HG03469 (cell line): ENCODE measurements around the gene SMPD1.

Experiments
- ATAC-seq: cut with Tn5 transposase; IDR thresholded peaks from one replicate; pipeline ENCODE4 v1.9.1; 2021; ENCODE audit warnings: mild to moderate bottlenecking, moderate library complexity, moderate number of reproducible peaks; ENCODE audit not compliant: unreplicated experiment

The SMPD1 gene

GRCh38 chr11:6410695-6411430 is 20.6 kb downstream of the SMPD1 start:
- no peak for ATAC-seq

- ATAC-seq = no peak
Observed at GRCh38 chr11:6411594-6412031, 21.3 kb downstream of the SMPD1 start.

DNA sequence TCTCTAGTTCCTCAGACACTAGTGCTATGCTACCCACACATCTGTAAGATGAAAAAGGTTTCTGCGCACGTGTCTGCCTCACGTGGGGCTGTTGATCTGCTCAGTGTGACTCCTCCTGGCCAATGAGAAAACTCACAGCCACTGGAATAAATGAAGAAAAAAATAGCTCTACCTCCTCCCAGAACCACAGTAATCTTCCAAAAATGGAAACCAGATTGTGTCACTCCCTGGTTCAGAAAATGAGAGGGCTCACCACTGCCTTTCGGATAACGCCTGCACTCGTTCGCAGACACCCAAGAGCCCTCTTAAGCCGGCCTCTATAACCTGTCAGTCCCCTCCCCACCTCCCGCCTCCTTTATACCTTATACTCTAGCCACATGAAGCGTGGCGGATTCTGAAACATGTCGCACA is 23.5 kb downstream of the SMPD1 start:
- no peak for ATAC-seq

GRCh38 chr11:6414874-6415328 is 24.6 kb downstream of the SMPD1 start:
- ATAC-seq = no peak

DNA sequence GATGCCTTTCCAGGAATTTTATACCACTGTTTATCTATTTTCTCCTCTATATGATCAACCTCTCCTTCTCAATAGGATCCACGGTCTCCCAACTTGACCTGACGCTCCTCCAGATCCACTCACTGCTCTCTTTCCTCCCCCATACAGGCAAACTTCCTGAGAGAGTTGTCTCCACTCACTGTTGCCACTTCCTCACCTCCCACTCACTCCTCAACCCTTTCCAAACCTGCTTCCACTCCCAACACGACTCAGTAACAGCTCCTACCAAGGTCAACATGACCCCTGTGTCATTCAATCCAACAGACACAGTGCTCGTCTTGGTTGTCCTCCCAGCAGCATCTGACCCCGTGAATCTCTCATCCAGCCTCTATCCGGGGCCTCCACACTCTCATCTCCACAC is 25.5 kb downstream of the SMPD1 start:
- ATAC-seq = no peak

DNA sequence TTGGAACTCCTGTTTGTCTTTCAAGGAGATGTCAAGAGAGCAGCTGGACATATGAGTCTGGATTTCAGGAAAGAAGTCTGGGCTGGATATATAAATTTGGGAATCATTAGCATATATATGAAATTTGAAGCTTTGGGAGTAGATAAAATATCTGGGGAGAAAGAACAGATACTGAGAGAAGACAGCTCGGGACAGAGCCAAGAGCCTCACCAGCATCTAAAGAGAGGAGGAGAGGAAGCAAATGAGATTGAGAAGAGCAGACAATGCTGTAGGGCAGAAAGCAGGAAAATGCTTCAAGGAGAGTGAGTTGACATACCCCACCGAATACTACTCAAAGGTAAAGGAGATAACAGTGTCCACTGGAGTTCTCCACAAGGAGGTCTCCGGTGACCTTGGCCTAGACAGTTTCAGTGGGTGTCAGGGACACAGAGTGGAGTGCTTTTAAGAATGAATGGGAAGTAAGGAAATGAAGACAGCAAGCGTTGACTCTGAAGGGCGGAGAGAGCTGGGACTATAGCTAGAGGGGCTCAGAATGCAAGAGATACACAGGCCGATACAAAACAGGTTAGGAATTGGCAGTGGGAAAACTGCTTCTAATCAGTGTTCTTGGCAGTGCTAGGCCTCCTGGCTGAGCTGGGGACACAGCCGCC is 27.8 kb downstream of the SMPD1 start:
- ATAC-seq = no peak

DNA sequence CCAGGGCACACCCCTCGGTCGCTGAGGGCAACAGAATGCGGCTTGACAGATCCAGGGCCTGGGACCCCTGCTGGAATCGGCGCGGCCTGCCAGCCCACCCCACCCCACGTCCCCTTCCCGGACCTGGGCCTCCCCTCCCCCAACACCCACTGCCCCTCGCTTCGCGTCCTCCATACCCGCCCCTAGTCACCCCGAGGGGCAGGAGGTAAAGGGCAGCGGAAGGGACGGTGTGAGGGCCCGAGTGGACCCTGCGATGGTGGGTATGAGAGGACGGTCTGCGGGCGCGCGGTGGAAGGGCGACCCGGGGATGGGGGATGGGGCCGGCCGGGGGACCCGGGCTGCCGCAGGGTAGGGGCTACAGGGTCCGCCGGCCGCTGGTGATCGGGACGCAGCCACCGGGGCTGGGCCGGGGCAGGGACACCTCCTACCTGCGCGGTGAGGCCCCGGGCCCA is 28.3 kb downstream of the SMPD1 start:
- no peak for ATAC-seq

DNA sequence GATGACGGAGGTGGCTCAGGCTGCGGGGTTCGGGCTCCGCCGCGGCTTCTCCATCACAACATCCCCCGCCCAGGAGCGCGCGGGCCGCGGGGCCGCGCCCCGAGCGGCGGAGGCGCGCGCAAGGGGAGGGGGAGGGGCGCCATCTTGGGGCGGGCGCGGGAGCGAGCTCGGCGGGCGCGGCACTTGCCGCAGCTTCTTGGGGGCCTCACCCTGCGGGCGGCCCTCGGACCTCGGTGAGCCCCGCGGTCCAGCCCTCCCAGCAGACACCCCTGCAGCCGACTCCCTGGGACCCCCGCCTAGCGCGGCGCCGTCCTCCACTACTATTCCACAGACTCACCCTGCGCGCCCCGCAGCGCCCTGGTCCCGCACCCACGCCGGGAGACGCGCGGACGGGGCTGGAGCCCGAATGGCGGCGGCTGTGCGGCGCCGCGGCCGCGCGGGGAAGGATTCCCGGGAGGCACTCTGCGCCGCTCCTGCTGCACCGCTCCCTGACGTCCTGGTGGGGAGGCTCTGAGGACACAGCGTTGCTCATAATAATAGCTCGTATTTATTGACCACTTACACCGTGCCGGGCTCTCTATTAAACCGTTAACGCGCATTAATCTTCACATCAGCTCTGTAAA is 28.8 kb downstream of the SMPD1 start, which contains the start of gene APBB1:
APBB1 (minus strand) TSS at position 86 of the 623 bp plus-strand sequence. CDS start 7,747 bp downstream, outside the sequence.
- ATAC-seq = no peak

DNA sequence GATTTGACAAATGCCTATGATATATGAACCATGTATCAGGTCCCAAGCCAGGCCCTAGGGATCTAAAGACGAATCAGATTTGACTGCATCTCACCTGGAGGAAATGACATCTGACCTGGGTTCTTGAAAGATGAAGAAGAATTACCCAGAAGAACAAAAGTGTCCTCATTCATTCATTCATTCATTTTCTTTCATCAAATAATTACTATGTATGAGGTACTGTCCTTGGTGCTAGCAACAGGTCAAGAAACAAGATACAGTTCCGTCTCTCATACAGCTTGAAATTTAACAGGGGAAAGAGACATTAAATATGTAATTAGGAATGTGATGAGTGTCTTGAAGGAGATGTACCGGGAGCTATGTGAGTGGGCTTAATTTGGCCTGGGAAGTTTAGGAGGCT is 30.4 kb downstream of the SMPD1 start:
- no peak for ATAC-seq

DNA sequence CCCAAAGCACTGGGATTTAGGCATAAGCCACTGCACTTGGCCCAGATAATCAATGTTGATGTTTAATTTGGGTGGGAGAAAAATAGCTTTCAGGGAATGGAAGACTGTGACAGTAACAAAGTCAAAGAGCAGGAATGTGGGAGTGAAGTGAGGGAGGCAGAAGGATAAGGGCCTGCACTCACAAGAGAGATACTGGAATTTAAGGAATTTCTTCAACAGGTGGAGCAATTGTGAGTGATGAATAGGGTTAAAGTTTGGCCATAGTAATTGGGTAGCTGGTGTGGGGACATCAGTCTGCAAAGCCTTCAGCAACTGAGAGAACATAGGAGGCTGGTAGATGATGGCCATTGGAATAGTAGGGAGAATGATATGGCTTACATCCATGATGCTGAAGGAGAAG is 37.2 kb downstream of the SMPD1 start:
- no peak for ATAC-seq

- ATAC-seq = no peak
Observed at GRCh38 chr11:6431861-6432260, 41.6 kb downstream of the SMPD1 start.

- no peak for ATAC-seq
Observed at GRCh38 chr11:6433998-6434660, 43.9 kb downstream of the SMPD1 start.

DNA sequence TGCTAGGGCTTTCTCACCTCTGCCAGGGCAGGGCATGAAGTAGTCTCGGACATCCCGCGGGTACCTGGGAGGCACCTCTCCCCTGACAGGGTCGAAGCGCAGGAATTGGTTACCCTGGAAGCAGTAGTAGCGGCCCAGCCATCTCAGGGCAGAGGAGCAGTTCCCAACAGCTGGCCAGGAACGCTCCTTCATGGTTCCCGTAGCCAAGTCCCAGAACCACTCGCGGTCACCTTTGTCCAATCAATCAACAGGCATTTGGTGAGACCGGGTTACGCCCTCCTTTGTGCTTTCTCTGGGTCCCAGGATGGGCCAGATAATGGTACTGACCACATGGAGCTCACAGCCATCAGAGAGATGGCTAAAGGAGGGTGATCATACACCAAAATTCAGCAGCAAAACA is 47.1 kb downstream of the SMPD1 start:
- ATAC-seq = no peak

GRCh38 chr11:6437993-6438392 is 47.7 kb downstream of the SMPD1 start:
- no peak for ATAC-seq

- ATAC-seq = no peak
Observed at GRCh38 chr11:6438979-6439571, 48.8 kb downstream of the SMPD1 start.

DNA sequence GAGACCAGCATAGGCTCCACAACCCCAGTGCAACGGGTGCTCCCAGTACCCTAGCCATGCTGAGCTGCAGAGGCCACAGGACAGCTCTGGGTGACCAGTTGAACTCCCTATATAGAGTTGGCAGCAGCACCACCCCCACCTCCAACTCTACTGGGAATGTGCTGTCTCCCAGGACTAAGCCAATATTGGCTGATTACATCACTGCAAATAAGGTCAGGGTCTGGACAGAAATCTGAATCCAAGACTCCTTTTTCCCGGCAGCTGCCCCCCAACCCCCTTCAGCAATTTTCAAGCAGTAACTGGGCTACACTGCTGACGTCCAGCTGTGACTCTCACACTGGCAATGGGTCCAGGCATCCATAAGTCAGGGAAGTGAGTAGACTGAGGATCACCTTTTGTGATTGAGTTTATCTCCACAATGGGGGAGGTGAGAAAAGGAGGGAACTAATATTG is 50.7 kb downstream of the SMPD1 start, which contains the start of gene HPX:
HPX (minus strand) TSS at position 82 of the 453 bp plus-strand sequence; CDS start at position 58, 24 bp downstream.
- no peak for ATAC-seq

DNA sequence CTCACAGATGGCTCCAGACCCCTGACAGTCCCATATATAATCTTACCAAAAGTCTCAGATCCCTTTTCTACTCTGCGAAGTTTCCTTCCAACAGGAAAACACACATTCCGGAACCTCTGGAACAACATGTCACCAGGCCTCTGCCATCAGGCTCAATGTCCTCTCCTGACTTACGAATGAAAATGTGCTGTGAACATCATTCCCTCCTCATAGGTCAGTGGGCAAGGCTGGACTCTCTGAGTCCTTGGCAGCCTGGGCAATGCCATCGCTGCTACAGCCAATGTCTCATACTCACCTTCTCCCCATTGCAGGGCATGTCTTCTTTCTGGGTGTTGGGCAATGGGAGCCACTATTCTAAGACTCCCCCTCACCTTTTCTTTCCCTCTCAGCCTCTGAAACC is 52.2 kb downstream of the SMPD1 start:
- no peak for ATAC-seq

DNA sequence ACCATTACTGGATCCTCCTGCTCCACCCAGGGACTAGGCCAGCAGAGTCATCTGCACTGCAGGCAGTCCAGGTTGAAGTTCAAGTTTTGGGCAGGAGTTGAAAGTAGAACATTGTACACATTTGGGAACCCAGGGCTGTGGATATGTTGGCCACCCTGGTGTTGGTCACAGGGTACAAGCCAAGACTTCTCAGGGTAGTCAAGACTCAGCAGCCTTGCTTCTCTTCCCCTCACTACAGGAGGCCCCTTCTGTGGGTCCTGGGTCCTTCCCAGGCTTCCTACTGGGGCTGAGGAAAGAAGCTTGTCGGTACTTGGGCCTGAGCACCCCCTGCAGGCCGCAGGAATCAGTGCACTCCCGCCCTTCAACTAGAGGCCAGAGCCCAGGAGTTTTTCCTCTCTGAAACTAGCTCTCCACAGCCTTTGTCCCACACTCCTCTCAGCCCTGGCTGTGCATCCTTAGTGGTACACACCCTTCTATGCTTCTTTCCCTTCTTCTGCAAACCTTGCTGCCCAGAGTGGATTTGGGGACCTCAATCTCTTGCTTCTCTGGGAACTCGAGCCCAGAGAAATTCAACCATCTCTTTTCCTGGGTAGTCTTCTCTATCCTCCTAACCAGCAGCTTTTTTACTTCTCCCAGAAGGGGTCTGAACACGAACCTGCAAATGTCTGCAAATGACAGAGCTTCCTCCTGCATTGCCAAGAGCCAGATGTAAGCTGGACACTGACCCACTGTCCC is 53.2 kb downstream of the SMPD1 start:
- ATAC-seq = peak; percentile 53
